ENCODE measurements around the gene COL4A6.

DNA sequence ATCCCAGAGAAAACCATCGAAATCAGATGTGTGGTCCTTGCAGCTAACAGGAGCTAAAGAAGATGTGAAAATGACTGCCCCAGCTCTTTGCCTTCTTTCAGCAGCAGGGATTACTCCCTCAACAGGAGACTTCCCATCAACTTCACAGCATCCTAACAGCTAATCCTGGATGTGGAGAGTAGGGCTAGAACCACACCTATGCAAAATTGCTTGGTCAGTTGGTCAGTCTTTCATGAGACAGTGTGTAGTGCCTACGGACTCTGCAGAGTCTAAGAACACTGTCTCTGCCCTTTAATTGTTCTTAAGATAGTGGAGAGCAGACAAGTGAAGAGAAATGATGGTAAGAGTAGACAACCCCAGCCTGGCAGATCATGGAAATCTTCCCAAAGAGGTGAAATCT lies 133.5 kb downstream of the COL4A6 start:
- TF ChIP-seq, protein P1, sequence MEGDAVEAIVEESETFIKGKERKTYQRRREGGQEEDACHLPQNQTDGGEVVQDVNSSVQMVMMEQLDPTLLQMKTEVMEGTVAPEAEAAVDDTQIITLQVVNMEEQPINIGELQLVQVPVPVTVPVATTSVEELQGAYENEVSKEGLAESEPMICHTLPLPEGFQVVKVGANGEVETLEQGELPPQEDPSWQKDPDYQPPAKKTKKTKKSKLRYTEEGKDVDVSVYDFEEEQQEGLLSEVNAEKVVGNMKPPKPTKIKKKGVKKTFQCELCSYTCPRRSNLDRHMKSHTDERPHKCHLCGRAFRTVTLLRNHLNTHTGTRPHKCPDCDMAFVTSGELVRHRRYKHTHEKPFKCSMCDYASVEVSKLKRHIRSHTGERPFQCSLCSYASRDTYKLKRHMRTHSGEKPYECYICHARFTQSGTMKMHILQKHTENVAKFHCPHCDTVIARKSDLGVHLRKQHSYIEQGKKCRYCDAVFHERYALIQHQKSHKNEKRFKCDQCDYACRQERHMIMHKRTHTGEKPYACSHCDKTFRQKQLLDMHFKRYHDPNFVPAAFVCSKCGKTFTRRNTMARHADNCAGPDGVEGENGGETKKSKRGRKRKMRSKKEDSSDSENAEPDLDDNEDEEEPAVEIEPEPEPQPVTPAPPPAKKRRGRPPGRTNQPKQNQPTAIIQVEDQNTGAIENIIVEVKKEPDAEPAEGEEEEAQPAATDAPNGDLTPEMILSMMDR (IDR thresholded peaks at IDR 0.05): no peak
- no peak for TF ChIP-seq POLR2A (IDR thresholded peaks at IDR 0.05)
